HG03039 (cell line): ENCODE data around the gene HDGFL3.
"Not testable (repeated sequence)": the region's sequence is repeated elsewhere in the genome, so short reads cannot be mapped to it uniquely, and the experiment has no call there.

Experiments used
- ATAC-seq: cut with Tn5 transposase; IDR thresholded peaks from one replicate; pipeline ENCODE4 v1.9.1; 2021; ENCODE audit warnings: mild to moderate bottlenecking, moderate library complexity; ENCODE audit not compliant: unreplicated experiment

The HDGFL3 gene

GRCh38 chr15:83104141-83104540 is 103.5 kb downstream of the HDGFL3 start:
- ATAC-seq = no peak

GRCh38 chr15:83102346-83102745 is 105.3 kb downstream of the HDGFL3 start:
- no peak for ATAC-seq

GRCh38 chr15:83100097-83100646 is 107.5 kb downstream of the HDGFL3 start:
- ATAC-seq = no peak

- no peak for ATAC-seq
These were observed 108.3 kb downstream of the HDGFL3 start for GRCh38 chr15:83099290-83099689.

GRCh38 chr15:83098079-83098478 is 109.5 kb downstream of the HDGFL3 start:
- no peak for ATAC-seq

- ATAC-seq = no peak
These were observed 113.0 kb downstream of the HDGFL3 start for GRCh38 chr15:83094583-83094982.

GRCh38 chr15:83092309-83092976 is 115.2 kb downstream of the HDGFL3 start:
- no peak for ATAC-seq

GRCh38 chr15:83091965-83092308 is 115.7 kb downstream of the HDGFL3 start:
- ATAC-seq = not testable (repeated sequence)

GRCh38 chr15:83090465-83090864 is 117.2 kb downstream of the HDGFL3 start:
- no peak for ATAC-seq

GRCh38 chr15:83088876-83089275 is 118.7 kb downstream of the HDGFL3 start:
- no peak for ATAC-seq

- no peak for ATAC-seq
These were observed 120.0 kb downstream of the HDGFL3 start for GRCh38 chr15:83087576-83087975.

GRCh38 chr15:83085864-83086552 is 121.6 kb downstream of the HDGFL3 start:
- ATAC-seq = not testable (repeated sequence)

GRCh38 chr15:83085461-83085860 is 122.2 kb downstream of the HDGFL3 start:
- not testable (repeated sequence) for ATAC-seq

GRCh38 chr15:83082730-83083386 is 124.8 kb downstream of the HDGFL3 start:
- no peak for ATAC-seq

GRCh38 chr15:83081256-83082014 is 126.2 kb downstream of the HDGFL3 start:
- ATAC-seq = no peak

GRCh38 chr15:83078712-83079111 is 128.9 kb downstream of the HDGFL3 start:
- no peak for ATAC-seq
